Kidney (tissue), 14 donors: ENCODE results near the gene DDX50. TPM values are rescaled to one million over a fixed set of nuclear protein-coding genes. Genes with fewer than 3 reads are reported as not detected.

ENCODE experiments used
- DNase-seq, 5 donors: peaks; one replicate each; pipeline ENCODE4 v3.0.0-alpha.2; 2013 to 2020
- FAIRE-seq: peaks from 2 replicates; lab custom pipeline; 2012; peaks lifted over from hg19 to GRCh38; lab: Jason Lieb, UNC
- H3K27ac ChIP-seq, 2 donors: one replicate each; pipeline ENCODE4 v1.7.0; 2013; ENCODE audit warnings: low read depth in 2 of 2, low read length in 2 of 2, inconsistent platforms in 1 of 2
- H3K27me3 ChIP-seq: one replicate; pipeline ENCODE4 v1.7.1; 2013; ENCODE audit warnings: low read length, inconsistent platforms; ENCODE audit not compliant: control insufficient read depth, insufficient read depth
- H3K36me3 ChIP-seq, 3 donors: one replicate each; pipeline versions ENCODE4 v1.7.0 to v1.7.1; 2013; ENCODE audit warnings: low read length in 3 of 3, control low read depth in 1 of 3, inconsistent platforms in 1 of 3; ENCODE audit not compliant: insufficient read depth in 3 of 3, control insufficient read depth in 2 of 3
- H3K4me1 ChIP-seq, 3 donors: one replicate each; pipeline versions ENCODE4 v1.7.0 to v1.7.1; 2013; ENCODE audit warnings: low read length in 3 of 3, inconsistent platforms in 1 of 3, low read depth in 1 of 3; ENCODE audit not compliant: control insufficient read depth in 2 of 3, insufficient read depth in 2 of 3
- H3K4me3 ChIP-seq, 3 donors: one replicate each; pipeline versions ENCODE4 v1.7.0 to v1.8.1; 2013; ENCODE audit warnings: low read length in 3 of 3, control low read depth in 1 of 3, inconsistent platforms in 1 of 3
- H3K9ac ChIP-seq, 3 donors: one replicate each; pipeline versions ENCODE4 v1.7.0 to v1.7.1; 2013; ENCODE audit warnings: low read length in 3 of 3, control low read depth in 1 of 3, inconsistent platforms in 1 of 3
- H3K9me3 ChIP-seq, 3 donors: one replicate each; pipeline versions ENCODE4 v1.7.0 to v1.7.1; 2013; ENCODE audit warnings: low read length in 3 of 3, control low read depth in 1 of 3, inconsistent platforms in 1 of 3; ENCODE audit not compliant: control insufficient read depth in 2 of 3, insufficient read depth in 1 of 3
- intact Hi-C: fragments of 100-400 bp; cut with DNase I; formaldehyde crosslinking; loops from one replicate; pipeline ENCODE4 v1.11.1; 2022
- polyA plus RNA-seq: library from polyadenylated mRNA; stranded (reverse); fragments of 350-450 nt; fragmentation: Illumina TruSeq; extraction: RNeasy Lipid Tissue Mini Kit (QIAGEN cat#74804); gene quantifications from one replicate; pipeline ENCODE4 v1.2.3, GENCODE V29; 2014; ENCODE audit warnings: low read depth, low replicate concordance; ENCODE audit not compliant: insufficient read depth
- total RNA-seq: library from RNA; stranded (reverse); fragmentation: NEBNext Ultra II Directional; extraction: Animal tissue kit (Norgen Biotek cat#: 25700); gene quantifications from one replicate; pipeline ENCODE4 v1.2.1, GENCODE V29; 2021
- TF ChIP-seq, protein P1 (sequence below): IDR thresholded peaks from 3 replicates; pipeline ENCODE4 v1.5.1; 2012; ENCODE audit warnings: mild to moderate bottlenecking, moderate library complexity, borderline replicate concordance; ENCODE audit not compliant: insufficient read depth; ENCODE audit errors: extremely low read depth
- donor health status: control.
- donor health status: control.
- donor health status: control.
- donor health status: control.
- donor health status: control.
- donor health status: DM: yes; HTN: yes; CAD: no.
- donor health status: Normal renal cell carcinoma (clear cell type).

The DDX50 gene
- total and polyA plus RNA-seq, 2 donors from 2014 or later, result 24.0 to 33.1 TPM

DNA sequence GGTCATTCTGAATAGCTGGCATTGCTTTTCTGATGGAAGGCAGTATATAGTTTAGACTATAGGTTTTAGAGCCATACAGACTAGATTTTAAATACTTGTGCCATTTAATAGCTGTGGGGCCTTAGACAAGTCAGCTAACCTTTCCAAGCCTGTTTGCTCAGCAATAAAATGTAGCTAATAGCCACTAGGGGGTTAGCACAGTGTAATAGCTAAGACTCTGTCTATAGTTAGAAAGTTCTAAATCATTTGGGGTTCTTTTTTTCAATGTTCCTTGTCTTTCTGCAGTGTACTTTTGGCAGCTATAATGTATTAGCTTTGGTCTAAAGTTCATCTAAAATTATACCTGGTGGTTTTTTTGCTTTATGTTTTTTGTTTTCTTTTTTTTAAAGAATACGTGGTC, 80.0 kb downstream of the DDX50 start:
- FAIRE-seq, result no peak
- Histone ChIP-seq H3K27ac (no peak overlapping the region), H3K36me3 (peaks cover 0 to 41% (median 18%) of the 10 kb centered on the region in 3 donors), H3K9ac (no peak overlapping the region), H3K4me1 (no peaks in the 10 kb centered on the region), H3K27me3 (no peaks in the 10 kb centered on the region), H3K9me3 (no peaks in the 10 kb centered on the region), H3K4me3 (no peak overlapping the region)
- TF ChIP-seq, protein P1, sequence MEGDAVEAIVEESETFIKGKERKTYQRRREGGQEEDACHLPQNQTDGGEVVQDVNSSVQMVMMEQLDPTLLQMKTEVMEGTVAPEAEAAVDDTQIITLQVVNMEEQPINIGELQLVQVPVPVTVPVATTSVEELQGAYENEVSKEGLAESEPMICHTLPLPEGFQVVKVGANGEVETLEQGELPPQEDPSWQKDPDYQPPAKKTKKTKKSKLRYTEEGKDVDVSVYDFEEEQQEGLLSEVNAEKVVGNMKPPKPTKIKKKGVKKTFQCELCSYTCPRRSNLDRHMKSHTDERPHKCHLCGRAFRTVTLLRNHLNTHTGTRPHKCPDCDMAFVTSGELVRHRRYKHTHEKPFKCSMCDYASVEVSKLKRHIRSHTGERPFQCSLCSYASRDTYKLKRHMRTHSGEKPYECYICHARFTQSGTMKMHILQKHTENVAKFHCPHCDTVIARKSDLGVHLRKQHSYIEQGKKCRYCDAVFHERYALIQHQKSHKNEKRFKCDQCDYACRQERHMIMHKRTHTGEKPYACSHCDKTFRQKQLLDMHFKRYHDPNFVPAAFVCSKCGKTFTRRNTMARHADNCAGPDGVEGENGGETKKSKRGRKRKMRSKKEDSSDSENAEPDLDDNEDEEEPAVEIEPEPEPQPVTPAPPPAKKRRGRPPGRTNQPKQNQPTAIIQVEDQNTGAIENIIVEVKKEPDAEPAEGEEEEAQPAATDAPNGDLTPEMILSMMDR, result no peak
- intact Hi-C loops, result no loop called here
- DNase-seq, result no peak

DNA sequence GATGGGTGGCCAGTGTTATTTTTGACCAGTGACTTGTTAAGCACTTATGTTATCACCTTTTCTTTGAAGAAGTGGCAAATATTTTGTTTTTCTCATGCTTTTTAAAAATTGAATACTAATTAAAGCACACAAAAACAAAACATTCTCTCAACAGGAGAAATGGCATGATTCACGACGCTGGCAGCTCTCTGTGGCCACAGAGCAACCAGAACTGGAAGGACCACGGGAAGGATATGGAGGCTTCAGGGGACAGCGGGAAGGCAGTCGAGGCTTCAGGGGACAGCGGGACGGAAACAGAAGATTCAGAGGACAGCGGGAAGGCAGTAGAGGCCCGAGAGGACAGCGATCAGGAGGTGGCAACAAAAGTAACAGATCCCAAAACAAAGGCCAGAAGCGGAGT, 81.3 kb downstream of the DDX50 start:
- intact Hi-C loops, result no loop called here
- Histone ChIP-seq H3K4me1 (no peaks in the 10 kb centered on the region), H3K27ac (no peak overlapping the region), H3K9ac (no peak overlapping the region), H3K36me3 (peaks cover 0 to 41% (median 17%) of the 10 kb centered on the region in 3 donors), H3K27me3 (no peaks in the 10 kb centered on the region), H3K4me3 (no peak overlapping the region), H3K9me3 (no peaks in the 10 kb centered on the region)
- DNase-seq (no peak), FAIRE-seq (no peak)
- TF ChIP-seq, protein P1, result no peak

DNA sequence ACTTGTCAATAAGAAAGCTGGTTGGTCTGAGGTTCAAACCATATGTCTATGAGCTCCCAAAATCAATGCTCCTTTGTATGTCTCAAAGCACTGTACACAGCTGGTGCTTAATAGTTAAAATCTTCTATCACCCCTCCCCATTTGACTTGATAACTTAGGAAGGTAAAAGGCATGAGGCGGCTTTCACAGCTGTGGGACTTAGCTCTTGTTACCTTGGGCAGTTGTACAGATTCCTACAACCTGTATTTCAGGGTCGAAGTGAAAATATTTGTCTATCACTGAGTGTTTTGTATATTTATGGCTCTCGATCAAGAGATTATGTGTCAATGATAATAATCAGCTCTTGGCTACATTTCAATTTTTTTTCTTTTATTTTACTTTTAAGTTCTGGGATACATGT, 86.5 kb downstream of the DDX50 start:
- Histone ChIP-seq H3K4me1 (peaks cover 0 to 11% (median 5%) of the 10 kb centered on the region in 3 donors), H3K36me3 (peaks cover 0 to 12% (median 7%) of the 10 kb centered on the region in 3 donors), H3K9me3 (no peaks in the 10 kb centered on the region), H3K4me3 (no peak overlapping the region), H3K9ac (no peak overlapping the region), H3K27me3 (no peaks in the 10 kb centered on the region), H3K27ac (no peak overlapping the region)
- DNase-seq, result no peak
- no peak for FAIRE-seq
- TF ChIP-seq, protein P1, result no peak
- intact Hi-C loops, result no loop called here
